ENCODE results near the gene FBXO21.
A peak's percentile ranks its signal among the peaks of the same experiment; 100 is the strongest.

- TF ChIP-seq CTCF (IDR thresholded peaks at IDR 0.05; ENCODE audit: low read length) (peak; percentile 93), EZH2 (IDR thresholded peaks at IDR 0.05; ENCODE audit: borderline replicate concordance, low read length) (no peak)
Observed at GRCh38 chr12:117212563-117213190, 22.4 kb upstream of the FBXO21 start.
